GM19452 (cell line): ENCODE results near the gene ZC3HAV1L.
"Not testable (repeated sequence)": the region's sequence is repeated elsewhere in the genome, so short reads cannot be mapped to it uniquely, and the experiment has no call there.

Experiments
- ATAC-seq: cut with Tn5 transposase; IDR thresholded peaks from one replicate; pipeline ENCODE4 v1.9.1; 2021; ENCODE audit not compliant: unreplicated experiment

Gene ZC3HAV1L

GRCh38 chr7:139054656-139055055, 18.8 kb upstream of the ZC3HAV1L start:
- not testable (repeated sequence) for ATAC-seq

- ATAC-seq: no peak
These were observed 18.3 kb upstream of the ZC3HAV1L start for GRCh38 chr7:139054101-139054500.

GRCh38 chr7:139051655-139052054, 15.8 kb upstream of the ZC3HAV1L start:
- ATAC-seq: no peak

- ATAC-seq: no peak
These were observed 14.1 kb upstream of the ZC3HAV1L start for GRCh38 chr7:139049936-139050335.

GRCh38 chr7:139049111-139049510, 13.3 kb upstream of the ZC3HAV1L start:
- ATAC-seq: no peak

- no peak for ATAC-seq
These were observed 12.1 kb upstream of the ZC3HAV1L start for GRCh38 chr7:139047970-139048369.

- ATAC-seq: no peak
These were observed 10.3 kb upstream of the ZC3HAV1L start for GRCh38 chr7:139046143-139046542.

- no peak for ATAC-seq
These were observed 9.3 kb upstream of the ZC3HAV1L start for GRCh38 chr7:139044813-139045794.

GRCh38 chr7:139043823-139044812, 8.3 kb upstream of the ZC3HAV1L start:
- no peak for ATAC-seq

GRCh38 chr7:139041378-139042085, 5.7 kb upstream of the ZC3HAV1L start:
- no peak for ATAC-seq

- no peak for ATAC-seq
These were observed 2.8 kb upstream of the ZC3HAV1L start for GRCh38 chr7:139038691-139039090.

- no peak for ATAC-seq
These were observed 1.1 kb upstream of the ZC3HAV1L start for GRCh38 chr7:139036901-139037300.

GRCh38 chr7:139034855-139035585, 822 bp downstream of the ZC3HAV1L start:
- ATAC-seq: peak; percentile 30

- no peak for ATAC-seq
These were observed 1.5 kb downstream of the ZC3HAV1L start for GRCh38 chr7:139034336-139034735.

GRCh38 chr7:139033346-139034114, 2.3 kb downstream of the ZC3HAV1L start:
- ATAC-seq: no peak

GRCh38 chr7:139032473-139032872, 3.4 kb downstream of the ZC3HAV1L start:
- ATAC-seq: no peak

- no peak for ATAC-seq
These were observed 6.5 kb downstream of the ZC3HAV1L start for GRCh38 chr7:139029353-139029752.

GRCh38 chr7:139026551-139026950, 9.3 kb downstream of the ZC3HAV1L start:
- ATAC-seq: no peak

GRCh38 chr7:139025861-139026260, 10.0 kb downstream of the ZC3HAV1L start:
- ATAC-seq: not testable (repeated sequence)
